ENCODE results near the gene ANKS1B.

ANKS1B gene

DNA sequence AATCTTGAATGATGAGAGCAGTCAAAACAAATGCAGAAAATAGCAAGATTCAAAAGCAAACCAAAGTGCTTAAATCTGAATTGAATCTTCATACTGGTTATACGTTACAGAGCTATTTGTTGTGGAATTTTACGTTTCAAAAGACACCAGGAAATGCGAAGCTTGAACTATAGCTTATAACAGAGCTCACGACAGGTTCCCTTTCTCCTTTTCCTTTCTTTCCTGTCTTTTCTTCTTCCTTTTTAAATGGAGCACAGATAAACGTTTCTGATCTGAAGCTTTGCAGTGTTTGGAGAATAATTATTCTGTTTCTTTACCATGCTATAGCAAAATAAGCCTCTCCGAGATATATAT, 829.8 kb downstream of the ANKS1B start:
- DNase-seq (ENCODE audit: low read depth), result no peak
- TF ChIP-seq, protein P1, sequence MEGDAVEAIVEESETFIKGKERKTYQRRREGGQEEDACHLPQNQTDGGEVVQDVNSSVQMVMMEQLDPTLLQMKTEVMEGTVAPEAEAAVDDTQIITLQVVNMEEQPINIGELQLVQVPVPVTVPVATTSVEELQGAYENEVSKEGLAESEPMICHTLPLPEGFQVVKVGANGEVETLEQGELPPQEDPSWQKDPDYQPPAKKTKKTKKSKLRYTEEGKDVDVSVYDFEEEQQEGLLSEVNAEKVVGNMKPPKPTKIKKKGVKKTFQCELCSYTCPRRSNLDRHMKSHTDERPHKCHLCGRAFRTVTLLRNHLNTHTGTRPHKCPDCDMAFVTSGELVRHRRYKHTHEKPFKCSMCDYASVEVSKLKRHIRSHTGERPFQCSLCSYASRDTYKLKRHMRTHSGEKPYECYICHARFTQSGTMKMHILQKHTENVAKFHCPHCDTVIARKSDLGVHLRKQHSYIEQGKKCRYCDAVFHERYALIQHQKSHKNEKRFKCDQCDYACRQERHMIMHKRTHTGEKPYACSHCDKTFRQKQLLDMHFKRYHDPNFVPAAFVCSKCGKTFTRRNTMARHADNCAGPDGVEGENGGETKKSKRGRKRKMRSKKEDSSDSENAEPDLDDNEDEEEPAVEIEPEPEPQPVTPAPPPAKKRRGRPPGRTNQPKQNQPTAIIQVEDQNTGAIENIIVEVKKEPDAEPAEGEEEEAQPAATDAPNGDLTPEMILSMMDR (IDR thresholded peaks at IDR 0.05; ENCODE audit: insufficient read depth, low read depth, low read length, missing control alignments), result no peak
- H3K4me3 ChIP-seq (ENCODE audit: low read depth, low read length), result no peak overlapping the region

- H3K4me3 ChIP-seq (ENCODE audit: low read depth, low read length), result no peak overlapping the region
- TF ChIP-seq, protein P1 (IDR thresholded peaks at IDR 0.05; ENCODE audit: insufficient read depth, low read depth, low read length, missing control alignments), result no peak
- DNase-seq (ENCODE audit: low read depth), result no peak
These were observed 830.3 kb downstream of the ANKS1B start for GRCh38 chr12:99154216-99154982.

DNA sequence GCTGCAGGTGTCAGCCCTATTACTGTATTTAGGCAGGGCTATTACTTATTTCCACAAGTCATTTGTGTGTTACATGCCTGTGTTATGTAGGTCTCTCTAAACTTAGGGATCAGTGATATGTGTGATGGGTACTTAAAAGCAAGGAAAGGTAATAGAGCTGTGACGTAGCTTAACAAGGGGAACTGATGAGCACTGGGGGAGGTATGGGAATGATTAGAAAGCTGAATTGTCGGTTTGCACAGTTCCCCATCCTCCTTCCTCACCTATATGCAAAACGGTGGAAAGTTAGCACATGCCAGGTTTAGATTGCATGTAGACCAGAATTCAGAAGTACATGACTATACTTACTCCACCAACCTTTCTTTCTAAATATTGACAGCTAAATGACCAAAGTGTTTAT, 831.4 kb downstream of the ANKS1B start:
- DNase-seq (ENCODE audit: low read depth), result no peak
- TF ChIP-seq, protein P1 (IDR thresholded peaks at IDR 0.05; ENCODE audit: insufficient read depth, low read depth, low read length, missing control alignments), result no peak

GRCh38 chr12:99152337-99152736, 832.4 kb downstream of the ANKS1B start:
- TF ChIP-seq, protein P1 (IDR thresholded peaks at IDR 0.05; ENCODE audit: insufficient read depth, low read depth, low read length, missing control alignments), result no peak
- no peak for DNase-seq (ENCODE audit: low read depth)
- no peak overlapping the region for H3K4me3 ChIP-seq (ENCODE audit: low read depth, low read length)

More for the DNA sequence above, 831.4 kb downstream of the ANKS1B start:
- no peak overlapping the region for H3K4me3 ChIP-seq (ENCODE audit: low read depth, low read length)

- TF ChIP-seq, protein P1 (IDR thresholded peaks at IDR 0.05; ENCODE audit: insufficient read depth, low read depth, low read length, missing control alignments), result no peak
- no peak for DNase-seq (ENCODE audit: low read depth)
- H3K4me3 ChIP-seq (ENCODE audit: low read depth, low read length), result no peak overlapping the region
These were observed 833.0 kb downstream of the ANKS1B start for GRCh38 chr12:99151744-99152143.

DNA sequence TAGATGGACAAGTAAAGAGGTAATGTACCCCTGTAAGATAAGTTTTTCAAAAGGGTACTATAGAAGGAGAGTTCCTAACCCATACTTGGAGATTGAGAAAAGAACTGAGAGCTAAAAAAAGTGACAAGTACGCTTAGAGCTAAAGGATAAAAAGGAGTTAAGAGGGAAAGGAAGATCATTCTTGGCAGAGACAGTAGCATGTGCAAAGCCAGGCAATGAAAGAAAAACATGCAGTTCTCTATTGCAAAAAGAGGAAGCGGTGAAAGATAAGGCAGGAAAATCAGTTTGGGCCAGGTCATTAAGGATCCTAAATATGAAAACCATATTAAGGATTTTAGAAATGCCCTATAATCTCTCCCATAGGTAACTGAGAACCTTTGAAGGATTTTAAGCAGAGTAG, 837.6 kb downstream of the ANKS1B start:
- DNase-seq (ENCODE audit: low read depth), result no peak
- TF ChIP-seq, protein P1 (IDR thresholded peaks at IDR 0.05; ENCODE audit: insufficient read depth, low read depth, low read length, missing control alignments), result no peak

DNA sequence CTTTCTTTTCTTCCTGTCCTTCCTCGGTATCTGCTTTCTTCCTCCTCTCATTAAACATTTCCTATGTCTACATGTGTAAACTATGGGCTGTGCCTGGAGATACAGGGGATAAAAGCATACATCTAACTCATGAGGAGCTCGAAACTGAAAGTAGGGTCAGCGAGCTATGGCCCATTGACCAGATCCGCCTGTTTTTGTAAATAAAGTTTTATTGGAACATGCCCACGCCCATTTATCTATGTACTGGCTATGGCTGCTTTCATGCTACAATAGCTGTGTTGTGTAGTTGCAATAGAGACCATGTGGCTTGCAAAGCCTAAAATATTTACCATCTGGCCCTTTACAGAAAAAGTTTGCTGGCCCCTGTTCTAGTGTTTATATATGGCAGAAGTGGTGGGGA, 838.0 kb downstream of the ANKS1B start:
- no peak overlapping the region for H3K4me3 ChIP-seq (ENCODE audit: low read depth, low read length)
- peak; percentile 23 for DNase-seq (ENCODE audit: low read depth)
- TF ChIP-seq, protein P1 (IDR thresholded peaks at IDR 0.05; ENCODE audit: insufficient read depth, low read depth, low read length, missing control alignments), result no peak

More for the DNA sequence above, 837.6 kb downstream of the ANKS1B start:
- no peak overlapping the region for H3K4me3 ChIP-seq (ENCODE audit: low read depth, low read length)

All from GM12865 (cell line).